ENCODE measurements around the gene CCDC157.

CCDC157 gene

DNA sequence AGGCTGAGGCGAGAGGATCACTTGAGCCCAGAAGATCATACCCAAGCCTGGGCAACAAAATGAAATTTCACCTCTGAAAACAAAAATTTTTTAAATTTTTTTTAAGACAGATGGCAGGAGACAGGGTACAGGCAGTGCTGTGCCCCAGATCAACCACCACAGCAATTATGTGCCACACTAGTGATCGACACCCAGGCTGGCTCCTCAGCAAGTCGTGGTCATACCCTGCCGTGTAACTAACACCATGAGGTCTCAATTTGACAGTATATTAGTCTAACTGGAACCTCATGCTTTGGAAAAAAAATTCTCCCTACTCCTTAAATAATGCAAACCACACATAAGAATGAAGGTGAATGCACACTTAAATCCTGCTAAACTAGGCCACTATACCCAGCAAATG is 8.4 kb upstream of the CCDC157 start:
- TF ChIP-seq OSR1 (CRISPR knock-in tag; IDR thresholded peaks at IDR 0.05) (no peak), ZFP3 (CRISPR knock-in tag; IDR thresholded peaks at IDR 0.05) (no peak), TCF4 (CRISPR knock-in tag; IDR thresholded peaks at IDR 0.05; ENCODE audit: borderline replicate concordance) (no peak), ZNF8 (CRISPR knock-in tag; IDR thresholded peaks at IDR 0.05) (no peak), SNAI2 (CRISPR knock-in tag; IDR thresholded peaks at IDR 0.05) (no peak), RARB (CRISPR knock-in tag; IDR thresholded peaks at IDR 0.05) (no peak), ZNF565 (CRISPR knock-in tag; conservative IDR thresholded peaks at IDR 0.05; ENCODE audit: low read depth) (no peak), PPARA (CRISPR knock-in tag; IDR thresholded peaks at IDR 0.05; ENCODE audit: borderline replicate concordance) (no peak), GLIS3 (CRISPR knock-in tag; IDR thresholded peaks at IDR 0.05) (no peak)
- TF ChIP-seq, protein P1, sequence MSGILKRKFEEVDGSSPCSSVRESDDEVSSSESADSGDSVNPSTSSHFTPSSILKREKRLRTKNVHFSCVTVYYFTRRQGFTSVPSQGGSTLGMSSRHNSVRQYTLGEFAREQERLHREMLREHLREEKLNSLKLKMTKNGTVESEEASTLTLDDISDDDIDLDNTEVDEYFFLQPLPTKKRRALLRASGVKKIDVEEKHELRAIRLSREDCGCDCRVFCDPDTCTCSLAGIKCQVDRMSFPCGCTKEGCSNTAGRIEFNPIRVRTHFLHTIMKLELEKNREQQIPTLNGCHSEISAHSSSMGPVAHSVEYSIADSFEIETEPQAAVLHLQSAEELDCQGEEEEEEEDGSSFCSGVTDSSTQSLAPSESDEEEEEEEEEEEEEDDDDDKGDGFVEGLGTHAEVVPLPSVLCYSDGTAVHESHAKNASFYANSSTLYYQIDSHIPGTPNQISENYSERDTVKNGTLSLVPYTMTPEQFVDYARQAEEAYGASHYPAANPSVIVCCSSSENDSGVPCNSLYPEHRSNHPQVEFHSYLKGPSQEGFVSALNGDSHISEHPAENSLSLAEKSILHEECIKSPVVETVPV (CRISPR knock-in tag; IDR thresholded peaks at IDR 0.05): no peak
- TF ChIP-seq, protein P2, sequence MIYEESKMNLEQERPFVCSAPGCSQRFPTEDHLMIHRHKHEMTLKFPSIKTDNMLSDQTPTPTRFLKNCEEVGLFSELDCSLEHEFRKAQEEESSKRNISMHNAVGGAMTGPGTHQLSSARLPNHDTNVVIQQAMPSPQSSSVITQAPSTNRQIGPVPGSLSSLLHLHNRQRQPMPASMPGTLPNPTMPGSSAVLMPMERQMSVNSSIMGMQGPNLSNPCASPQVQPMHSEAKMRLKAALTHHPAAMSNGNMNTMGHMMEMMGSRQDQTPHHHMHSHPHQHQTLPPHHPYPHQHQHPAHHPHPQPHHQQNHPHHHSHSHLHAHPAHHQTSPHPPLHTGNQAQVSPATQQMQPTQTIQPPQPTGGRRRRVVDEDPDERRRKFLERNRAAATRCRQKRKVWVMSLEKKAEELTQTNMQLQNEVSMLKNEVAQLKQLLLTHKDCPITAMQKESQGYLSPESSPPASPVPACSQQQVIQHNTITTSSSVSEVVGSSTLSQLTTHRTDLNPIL (CRISPR knock-in tag; IDR thresholded peaks at IDR 0.05; ENCODE audit: low read depth): no peak
- TF ChIP-seq, protein P3, sequence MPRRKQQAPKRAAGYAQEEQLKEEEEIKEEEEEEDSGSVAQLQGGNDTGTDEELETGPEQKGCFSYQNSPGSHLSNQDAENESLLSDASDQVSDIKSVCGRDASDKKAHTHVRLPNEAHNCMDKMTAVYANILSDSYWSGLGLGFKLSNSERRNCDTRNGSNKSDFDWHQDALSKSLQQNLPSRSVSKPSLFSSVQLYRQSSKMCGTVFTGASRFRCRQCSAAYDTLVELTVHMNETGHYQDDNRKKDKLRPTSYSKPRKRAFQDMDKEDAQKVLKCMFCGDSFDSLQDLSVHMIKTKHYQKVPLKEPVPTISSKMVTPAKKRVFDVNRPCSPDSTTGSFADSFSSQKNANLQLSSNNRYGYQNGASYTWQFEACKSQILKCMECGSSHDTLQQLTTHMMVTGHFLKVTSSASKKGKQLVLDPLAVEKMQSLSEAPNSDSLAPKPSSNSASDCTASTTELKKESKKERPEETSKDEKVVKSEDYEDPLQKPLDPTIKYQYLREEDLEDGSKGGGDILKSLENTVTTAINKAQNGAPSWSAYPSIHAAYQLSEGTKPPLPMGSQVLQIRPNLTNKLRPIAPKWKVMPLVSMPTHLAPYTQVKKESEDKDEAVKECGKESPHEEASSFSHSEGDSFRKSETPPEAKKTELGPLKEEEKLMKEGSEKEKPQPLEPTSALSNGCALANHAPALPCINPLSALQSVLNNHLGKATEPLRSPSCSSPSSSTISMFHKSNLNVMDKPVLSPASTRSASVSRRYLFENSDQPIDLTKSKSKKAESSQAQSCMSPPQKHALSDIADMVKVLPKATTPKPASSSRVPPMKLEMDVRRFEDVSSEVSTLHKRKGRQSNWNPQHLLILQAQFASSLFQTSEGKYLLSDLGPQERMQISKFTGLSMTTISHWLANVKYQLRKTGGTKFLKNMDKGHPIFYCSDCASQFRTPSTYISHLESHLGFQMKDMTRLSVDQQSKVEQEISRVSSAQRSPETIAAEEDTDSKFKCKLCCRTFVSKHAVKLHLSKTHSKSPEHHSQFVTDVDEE (CRISPR knock-in tag; IDR thresholded peaks at IDR 0.05): no peak
- ATAC-seq: no peak

DNA sequence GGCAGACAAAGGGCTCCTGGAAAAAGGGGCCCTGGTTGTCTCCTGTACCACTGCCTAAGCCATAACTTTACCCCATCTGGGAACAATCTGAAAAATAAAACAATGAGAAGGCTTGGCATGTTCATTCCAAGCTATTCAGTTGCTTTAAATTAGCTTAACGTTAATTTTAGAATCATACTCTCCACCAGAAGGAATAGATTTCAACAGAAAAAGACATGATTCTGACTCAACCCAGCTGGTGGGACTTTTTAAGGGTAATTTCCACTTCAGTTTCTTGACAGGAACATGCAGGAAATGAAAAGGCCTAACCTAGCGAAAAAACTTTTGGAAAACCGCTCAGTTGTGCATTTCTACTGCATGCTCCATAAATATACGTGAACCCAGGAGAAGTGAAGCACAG is 8.0 kb upstream of the CCDC157 start:
- TF ChIP-seq, protein P2 (CRISPR knock-in tag; IDR thresholded peaks at IDR 0.05; ENCODE audit: low read depth): no peak
- TF ChIP-seq ZFP3 (CRISPR knock-in tag; IDR thresholded peaks at IDR 0.05) (no peak), CSDC2 (CRISPR knock-in tag; IDR thresholded peaks at IDR 0.05) (no peak), ZNF8 (CRISPR knock-in tag; IDR thresholded peaks at IDR 0.05) (no peak), ESRRG (CRISPR knock-in tag; IDR thresholded peaks at IDR 0.05) (no peak), ZFP30 (CRISPR knock-in tag; IDR thresholded peaks at IDR 0.05) (no peak), SNAI2 (CRISPR knock-in tag; IDR thresholded peaks at IDR 0.05) (no peak), ARNTL (CRISPR knock-in tag; IDR thresholded peaks at IDR 0.05; ENCODE audit: borderline replicate concordance, low read depth) (no peak), OSR1 (CRISPR knock-in tag; IDR thresholded peaks at IDR 0.05) (no peak), RARB (CRISPR knock-in tag; IDR thresholded peaks at IDR 0.05) (no peak), TOX (CRISPR knock-in tag; IDR thresholded peaks at IDR 0.05; ENCODE audit: borderline replicate concordance) (no peak), ZNF70 (CRISPR knock-in tag; IDR thresholded peaks at IDR 0.05) (no peak), ISL1 (CRISPR knock-in tag; IDR thresholded peaks at IDR 0.05) (no peak), GLIS3 (CRISPR knock-in tag; IDR thresholded peaks at IDR 0.05) (no peak), ZNF565 (CRISPR knock-in tag; conservative IDR thresholded peaks at IDR 0.05; ENCODE audit: low read depth) (no peak), BACH2 (CRISPR knock-in tag; IDR thresholded peaks at IDR 0.05; ENCODE audit: borderline replicate concordance) (no peak), PATZ1 (CRISPR knock-in tag; IDR thresholded peaks at IDR 0.05; ENCODE audit: borderline replicate concordance) (no peak), ZC3H10 (CRISPR knock-in tag; IDR thresholded peaks at IDR 0.05) (no peak)
- TF ChIP-seq, protein P1 (CRISPR knock-in tag; IDR thresholded peaks at IDR 0.05): no peak
- ATAC-seq: no peak; the same call in 1 of the 3 replicates

Measured in SK-N-SH treated with all-trans-retinoic acid at 6 μM for 48 hours (cell line).